ENCODE data around the gene AQR.

- TF ChIP-seq TAF1 (IDR thresholded peaks at IDR 0.05; ENCODE audit: borderline replicate concordance, low read depth, low read length) = no peak
- no peak for TF ChIP-seq POLR2A (IDR thresholded peaks at IDR 0.05; ENCODE audit: low read depth, low read length)
- TF ChIP-seq POLR2AphosphoS5 (IDR thresholded peaks at IDR 0.05; ENCODE audit: low read depth, low read length) = no peak
Measured at GRCh38 chr15:35013370-35013769, 43.8 kb upstream of the AQR start.
